Inflammatory macrophage treated with lipopolysaccharide for 4 hours (primary cell): ENCODE measurements around the gene MRPL43.
"Not testable (repeated sequence)": the region's sequence is repeated elsewhere in the genome, so short reads cannot be mapped to it uniquely, and the experiment has no call there.

Source experiments
- DNase-seq: peaks from one replicate; pipeline ENCODE4 v3.0.0-alpha.2; 2020

MRPL43 gene

GRCh38 chr10:100986952-100987684, at the start of gene MRPL43, which contains the start of gene TWNK:
TSS of gene MRPL43 (minus strand) at chr10:100987497. CDS start at chr10:100987443, 54 bp downstream.
TSS of gene TWNK (plus strand) at chr10:100987543. CDS start at chr10:100988211, 668 bp downstream.
- peak; percentile 81 for DNase-seq

GRCh38 chr10:101036726-101037125, 49.4 kb upstream of the MRPL43 start:
- no peak for DNase-seq

GRCh38 chr10:101035916-101036702, 48.8 kb upstream of the MRPL43 start:
- no peak for DNase-seq

- DNase-seq, result no peak
Measured at GRCh38 chr10:101035314-101035713, 48.0 kb upstream of the MRPL43 start.

DNA sequence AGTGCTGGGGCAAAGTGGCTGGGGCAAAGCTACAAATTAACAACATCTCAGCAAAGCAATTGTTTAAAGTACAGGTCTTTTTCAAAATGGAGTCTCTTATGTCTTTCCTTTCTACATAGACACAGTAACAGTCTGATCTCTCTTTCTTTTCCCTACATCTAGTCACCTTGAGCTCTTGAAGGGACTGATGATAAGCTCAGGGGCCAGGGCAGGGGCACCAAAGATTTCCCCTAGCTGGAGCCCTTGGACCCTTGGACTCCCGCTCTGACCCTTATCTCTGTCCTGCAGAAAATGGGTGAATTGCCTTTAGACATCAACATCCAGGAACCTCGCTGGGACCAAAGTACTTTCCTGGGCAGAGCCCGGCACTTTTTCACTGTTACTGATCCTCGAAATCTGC, 47.1 kb upstream of the MRPL43 start:
- DNase-seq, result not testable (repeated sequence)

DNA sequence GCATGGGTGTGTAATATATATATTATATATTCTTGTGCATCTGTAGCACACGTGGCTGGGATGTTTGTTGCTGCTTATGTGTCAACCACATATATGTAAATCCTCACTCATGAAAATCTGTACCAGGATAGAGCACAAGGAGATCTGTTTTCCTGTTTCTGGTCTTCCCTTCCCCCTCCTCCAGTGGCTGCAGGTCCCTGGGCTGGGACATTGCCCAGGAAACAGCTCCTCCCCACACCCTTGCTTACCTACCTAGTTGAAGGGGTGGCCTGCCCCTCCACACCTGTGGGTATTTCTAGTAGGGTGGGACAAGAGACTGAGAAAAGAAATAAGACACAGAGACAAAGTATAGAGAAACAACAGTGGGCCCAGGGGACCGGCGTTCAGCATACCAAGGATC, 46.0 kb upstream of the MRPL43 start:
- no peak for DNase-seq

DNA sequence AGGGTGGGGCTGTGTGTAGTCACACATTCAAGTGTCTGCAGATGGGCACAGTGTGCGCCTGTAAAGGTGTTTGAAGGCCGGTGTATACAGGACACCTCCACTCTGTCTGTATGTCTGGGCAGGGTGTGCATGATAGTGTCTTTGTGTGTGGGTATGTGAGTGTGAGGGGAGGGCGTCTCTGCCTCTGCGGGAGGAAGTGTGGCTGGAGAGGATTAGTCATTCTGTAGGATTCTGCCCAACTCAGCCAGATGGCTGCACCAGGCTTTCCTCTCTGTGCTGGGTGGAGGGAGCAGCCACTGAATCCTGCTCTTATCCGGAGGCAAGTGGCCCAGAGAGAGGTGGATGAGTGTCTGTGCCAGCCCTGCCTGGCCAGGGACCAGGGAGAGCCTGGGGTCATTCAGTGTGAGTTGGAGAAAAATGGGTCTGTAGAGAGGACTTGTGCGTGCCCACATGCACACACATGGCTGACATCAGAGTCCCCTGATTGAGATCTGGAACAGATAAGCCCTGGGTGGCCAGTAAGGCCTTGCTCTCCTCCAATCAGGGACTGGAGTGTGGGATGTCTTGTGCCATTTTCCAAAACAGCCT, 45.4 kb upstream of the MRPL43 start:
- peak; percentile 75 for DNase-seq

GRCh38 chr10:101031796-101032636, 44.7 kb upstream of the MRPL43 start:
- peak; percentile 90 for DNase-seq

- DNase-seq, result peak; percentile 95
Measured at GRCh38 chr10:101031128-101031795, 44.0 kb upstream of the MRPL43 start, which contains the start of the genes PDZD7 and SFXN3. TSS of gene PDZD7 (minus strand) at chr10:101031129. CDS start at chr10:101030219, 910 bp downstream. TSS of gene SFXN3 (plus strand) at chr10:101031234. CDS start at chr10:101034695, 3,461 bp downstream.

DNA sequence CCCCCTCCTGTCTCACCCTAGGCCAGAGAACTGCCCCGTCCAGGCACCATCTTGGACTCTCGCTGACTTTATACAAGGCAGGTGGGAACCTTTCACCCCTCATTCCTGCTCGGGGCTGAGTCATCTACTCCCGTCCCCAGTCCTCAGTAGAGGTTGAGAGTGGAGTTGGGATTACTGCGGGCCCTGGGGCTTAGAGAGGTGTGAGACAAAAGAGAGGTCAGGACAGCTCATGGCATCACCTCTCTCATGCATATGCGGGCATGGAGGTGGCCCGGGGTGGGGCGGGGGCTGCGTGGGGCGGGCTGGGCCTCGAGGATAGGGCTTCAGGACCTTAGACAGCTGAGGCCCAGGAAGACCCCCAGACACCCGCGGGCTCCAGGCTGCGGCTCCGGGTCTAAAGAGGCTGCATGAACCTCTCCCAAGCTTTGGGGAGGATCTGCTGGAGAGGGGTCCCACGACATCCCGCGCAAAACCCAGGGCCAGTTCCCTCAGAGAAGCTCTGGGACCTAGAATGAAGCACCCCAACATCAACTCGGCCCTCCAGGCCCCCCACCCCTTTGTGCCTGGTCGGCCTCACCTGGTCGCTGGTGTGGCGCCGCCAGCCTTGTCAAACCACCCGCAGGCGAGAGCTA, 43.3 kb upstream of the MRPL43 start:
- DNase-seq, result no peak

GRCh38 chr10:101029520-101030295, 42.4 kb upstream of the MRPL43 start:
- DNase-seq, result no peak

GRCh38 chr10:101028446-101029337, 41.4 kb upstream of the MRPL43 start:
- DNase-seq, result peak; percentile 76

GRCh38 chr10:101027106-101027720, 39.9 kb upstream of the MRPL43 start:
- DNase-seq, result peak; percentile 44

DNA sequence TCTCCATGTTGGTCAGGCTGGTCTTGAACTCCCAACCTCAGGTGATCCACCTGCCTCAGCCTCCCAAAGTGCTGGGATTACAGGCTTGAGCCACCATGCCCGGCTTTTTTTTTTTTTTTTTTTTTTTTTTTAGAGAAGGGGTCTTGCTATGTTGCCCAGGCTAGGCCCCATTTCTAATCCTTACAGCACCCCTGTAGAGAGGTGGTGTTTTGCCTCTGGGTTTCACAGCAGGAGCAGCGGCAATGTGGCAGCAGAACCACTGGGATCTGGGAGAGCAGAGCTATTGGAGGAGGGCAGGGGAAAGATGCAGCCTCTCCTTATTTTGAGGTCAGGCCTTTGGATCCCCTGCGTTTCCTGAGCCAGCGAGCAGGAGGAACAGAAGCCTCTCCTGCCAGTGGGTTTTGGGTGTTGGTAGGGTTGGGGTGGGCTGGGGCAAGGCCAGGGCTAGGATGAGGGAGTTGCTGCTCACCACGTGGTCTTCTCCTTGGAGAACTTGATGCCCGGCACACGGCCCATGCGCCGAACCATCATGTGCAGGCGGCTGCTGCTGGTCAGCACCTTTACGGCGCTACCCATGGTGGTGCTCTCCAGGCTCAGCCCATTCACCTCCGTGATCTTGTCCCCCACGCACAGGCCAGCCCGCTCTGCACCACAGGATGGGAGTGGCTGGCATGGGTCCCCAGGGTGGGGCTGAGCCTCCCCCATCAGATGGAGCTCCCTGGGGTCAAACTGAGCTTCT, 35.8 kb upstream of the MRPL43 start:
- DNase-seq, result no peak

- DNase-seq, result no peak
Measured at GRCh38 chr10:101021692-101022251, 34.5 kb upstream of the MRPL43 start.

DNA sequence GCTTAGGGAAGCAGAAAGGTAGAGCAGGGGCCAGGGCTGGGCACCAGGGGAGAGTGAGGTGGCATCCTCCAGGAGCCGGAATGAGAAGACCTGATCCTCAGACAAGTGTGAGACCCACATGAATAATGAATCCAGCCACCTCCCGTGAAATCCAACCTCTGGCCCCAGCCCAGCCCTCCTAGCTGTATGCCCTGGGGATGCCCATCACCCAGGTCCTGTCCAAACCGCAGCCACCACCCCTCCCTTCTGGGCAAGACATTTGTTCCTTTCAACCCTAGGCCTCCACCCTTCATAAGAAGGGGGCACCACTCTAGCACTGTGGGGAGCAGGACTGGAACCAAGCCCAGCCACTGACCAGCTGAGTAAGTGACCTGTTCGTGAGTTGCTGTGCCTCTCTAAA, 33.9 kb upstream of the MRPL43 start:
- DNase-seq, result no peak

GRCh38 chr10:101020427-101021075, 33.3 kb upstream of the MRPL43 start:
- peak; percentile 70 for DNase-seq

- DNase-seq, result no peak
Measured at GRCh38 chr10:101019440-101019703, 32.1 kb upstream of the MRPL43 start.
